ENCODE measurements around the gene RPP14.

Gene RPP14

GRCh38 chr3:58355179-58355578 is 49.1 kb downstream of the RPP14 start:
- H3K4me3 ChIP-seq (replicated peaks in 1 of 2; ENCODE audit: low read depth in 2 of 2, low read length in 2 of 2): no peak overlapping the region

DNA sequence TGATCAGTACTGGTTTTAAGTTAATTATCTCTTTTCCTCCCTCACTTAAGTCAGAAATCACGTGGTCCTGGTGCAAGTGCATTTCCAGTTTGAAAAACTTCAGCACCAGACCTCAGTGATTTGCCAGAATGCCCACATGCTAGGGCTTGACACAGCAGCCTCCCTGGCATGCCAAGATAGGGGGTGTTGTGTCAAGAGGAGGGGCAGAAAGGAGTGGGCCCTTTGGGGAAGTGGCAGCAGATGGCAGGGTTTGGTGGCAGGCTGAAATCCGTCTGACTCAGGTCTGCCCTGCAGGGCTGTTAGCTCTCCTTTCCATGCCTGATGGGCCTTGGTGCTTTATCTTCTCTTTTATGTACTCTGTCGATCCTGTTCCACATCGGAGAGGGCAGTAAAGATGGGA is 50.0 kb downstream of the RPP14 start:
- TF ChIP-seq CTCF (IDR thresholded peaks at IDR 0.05; ENCODE audit: low read depth, low read length): no peak
- no peak overlapping the region for H3K4me3 ChIP-seq (replicated peaks in 1 of 2; ENCODE audit: low read depth in 2 of 2, low read length in 2 of 2)
- no peak for DNase-seq (ENCODE audit: low read depth in 2 of 2)

More at GRCh38 chr3:58355179-58355578, 49.1 kb downstream of the RPP14 start:
- no peak for TF ChIP-seq CTCF (IDR thresholded peaks at IDR 0.05; ENCODE audit: low read depth, low read length)
- DNase-seq (ENCODE audit: low read depth in 2 of 2): no peak

- TF ChIP-seq CTCF (IDR thresholded peaks at IDR 0.05; ENCODE audit: low read depth, low read length): no peak
- H3K4me3 ChIP-seq (replicated peaks in 1 of 2; ENCODE audit: low read depth in 2 of 2, low read length in 2 of 2): no peak overlapping the region
- DNase-seq (ENCODE audit: low read depth in 2 of 2): no peak
Observed at GRCh38 chr3:58357402-58357801, 51.4 kb downstream of the RPP14 start.

DNA sequence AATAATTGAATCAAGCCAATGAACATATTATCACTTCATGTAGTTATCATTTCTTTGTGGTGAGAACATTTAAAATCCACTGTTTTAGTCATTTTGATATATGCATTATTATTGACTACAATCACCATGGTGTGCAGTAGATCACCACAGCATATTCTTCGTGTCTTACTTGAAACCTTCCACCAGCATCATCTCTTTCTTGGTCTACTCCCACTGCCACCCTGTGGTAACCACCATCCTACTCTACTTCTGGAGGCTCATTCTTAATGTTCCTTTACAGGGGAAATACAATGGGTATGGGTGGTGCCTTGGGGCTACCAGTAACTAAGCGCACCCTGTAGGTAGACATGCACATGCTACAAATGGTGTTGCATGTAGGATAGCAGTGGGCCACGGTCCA is 52.0 kb downstream of the RPP14 start:
- TF ChIP-seq CTCF (IDR thresholded peaks at IDR 0.05; ENCODE audit: low read depth, low read length): no peak
- no peak for DNase-seq (ENCODE audit: low read depth in 2 of 2)
- H3K4me3 ChIP-seq (replicated peaks in 1 of 2; ENCODE audit: low read depth in 2 of 2, low read length in 2 of 2): no peak overlapping the region

DNA sequence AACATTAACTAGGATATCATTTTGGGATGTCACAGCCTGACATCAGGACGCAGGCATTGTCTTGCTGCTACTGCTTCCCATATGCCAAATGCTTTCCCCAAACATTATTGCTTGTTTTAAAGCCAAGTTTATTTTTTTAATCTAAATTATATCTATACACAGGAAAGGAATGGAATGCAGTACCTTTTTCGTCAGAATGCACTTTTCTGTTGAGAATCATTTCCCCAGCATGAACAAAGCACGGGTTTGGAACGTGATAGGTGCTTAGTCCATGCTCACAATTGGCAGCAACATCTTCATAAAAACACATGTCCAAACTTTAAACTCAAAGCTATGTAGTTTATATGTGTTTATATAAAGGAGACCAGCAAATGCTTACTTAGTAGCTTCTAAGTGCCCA is 52.8 kb downstream of the RPP14 start:
- no peak for TF ChIP-seq CTCF (IDR thresholded peaks at IDR 0.05; ENCODE audit: low read depth, low read length)

DNA sequence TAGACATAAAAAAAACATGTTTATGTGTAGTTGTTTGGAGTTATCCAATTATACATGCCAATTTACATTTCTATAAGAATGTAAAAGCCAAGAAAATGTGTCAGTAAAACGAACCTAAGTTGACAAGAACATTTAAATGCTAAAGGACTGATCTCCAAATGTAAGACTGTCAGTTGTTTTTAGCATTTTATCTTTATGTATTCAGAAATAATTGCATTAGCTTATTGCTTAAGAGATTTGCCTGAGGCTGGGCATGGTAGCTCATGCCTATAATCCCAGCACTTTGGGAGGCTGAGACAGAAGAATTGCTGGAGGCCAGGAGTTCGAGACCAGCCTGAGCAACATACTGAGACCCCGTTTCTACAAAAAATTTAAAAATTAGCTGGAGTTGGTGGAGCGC is 53.6 kb downstream of the RPP14 start:
- TF ChIP-seq CTCF (IDR thresholded peaks at IDR 0.05; ENCODE audit: low read depth, low read length): no peak
- no peak for DNase-seq (ENCODE audit: low read depth in 2 of 2)
- no peak overlapping the region for H3K4me3 ChIP-seq (replicated peaks in 1 of 2; ENCODE audit: low read depth in 2 of 2, low read length in 2 of 2)

More for the DNA sequence above, 52.8 kb downstream of the RPP14 start:
- no peak overlapping the region for H3K4me3 ChIP-seq (replicated peaks in 1 of 2; ENCODE audit: low read depth in 2 of 2, low read length in 2 of 2)
- no peak for DNase-seq (ENCODE audit: low read depth in 2 of 2)

DNA sequence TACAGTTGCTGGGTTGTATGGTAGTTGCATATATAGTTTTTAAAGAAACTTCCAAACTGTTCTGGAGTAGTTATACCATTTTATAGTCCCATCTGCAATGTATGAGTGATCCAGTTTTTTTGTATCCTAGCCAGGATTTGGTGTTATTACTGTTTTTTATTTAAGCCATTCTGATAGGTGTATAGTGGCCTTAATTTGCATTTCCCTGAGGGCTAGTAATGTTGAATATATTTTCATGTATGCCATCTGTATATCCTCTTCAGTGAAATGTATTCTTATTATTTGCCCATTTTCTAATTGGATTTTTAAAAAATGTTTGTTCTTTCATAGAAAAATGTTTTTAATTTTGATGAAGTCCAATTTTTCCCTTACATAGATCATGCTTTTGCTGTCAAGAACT is 55.8 kb downstream of the RPP14 start:
- TF ChIP-seq CTCF (IDR thresholded peaks at IDR 0.05; ENCODE audit: low read depth, low read length): no peak
- DNase-seq (ENCODE audit: low read depth in 2 of 2): no peak
- no peak overlapping the region for H3K4me3 ChIP-seq (replicated peaks in 1 of 2; ENCODE audit: low read depth in 2 of 2, low read length in 2 of 2)
